RWPE2 (cell line): Measurements from ENCODE around the gene SMAD7.

Experiments used
- ATAC-seq: fragments of 200-7000 bp; cut with Tn5 transposase; 3 replicates; pipeline ENCODE4 v1.9.1; 2021; ENCODE audit warnings: low read depth
- DNase-seq: peaks from one replicate; pipeline ENCODE4 v3.0.0-alpha.2; 2020; ENCODE audit warnings: low spot score
- H3K27ac ChIP-seq: fragments of 450-650 bp; 2 replicates; pipeline ENCODE4 v1.5.1; 2017; ENCODE audit warnings: mild to moderate bottlenecking; ENCODE audit not compliant: poor library complexity, severe bottlenecking
- H3K27me3 ChIP-seq: fragments of 250-450 bp; sonication (Bioruptor Pico); 2 replicates; pipeline ENCODE4 v1.5.1; 2021; ENCODE audit warnings: mild to moderate bottlenecking, moderate library complexity; ENCODE audit not compliant: insufficient read depth, poor library complexity, severe bottlenecking
- H3K36me3 ChIP-seq: fragments of 250-450 bp; sonication (Bioruptor Pico); 2 replicates; pipeline ENCODE4 v1.5.1; 2020; ENCODE audit warnings: low read depth, mild to moderate bottlenecking, moderate library complexity
- H3K4me1 ChIP-seq: fragments of 250-450 bp; sonication (Bioruptor Pico); 2 replicates; pipeline ENCODE4 v1.5.1; 2021; ENCODE audit warnings: mild to moderate bottlenecking, moderate library complexity; ENCODE audit not compliant: insufficient read depth, poor library complexity, severe bottlenecking
- H3K4me3 ChIP-seq: fragments of 250-450 bp; sonication (Bioruptor Pico); 2 replicates; pipeline ENCODE4 v1.5.1; 2021; ENCODE audit warnings: mild to moderate bottlenecking, moderate library complexity; ENCODE audit not compliant: severe bottlenecking
- H3K9me3 ChIP-seq: fragments of 250-450 bp; sonication (Bioruptor Pico); 2 replicates; pipeline ENCODE4 v1.5.1; 2021; ENCODE audit warnings: mild to moderate bottlenecking, moderate library complexity; ENCODE audit not compliant: severe bottlenecking
- TF ChIP-seq, protein P1 (sequence below): fragments of 450-650 bp; IDR thresholded peaks from one replicate; pipeline ENCODE4 v1.5.1; 2017; ENCODE audit warnings: mild to moderate bottlenecking, moderate library complexity; ENCODE audit not compliant: poor library complexity, severe bottlenecking

The SMAD7 gene

DNA sequence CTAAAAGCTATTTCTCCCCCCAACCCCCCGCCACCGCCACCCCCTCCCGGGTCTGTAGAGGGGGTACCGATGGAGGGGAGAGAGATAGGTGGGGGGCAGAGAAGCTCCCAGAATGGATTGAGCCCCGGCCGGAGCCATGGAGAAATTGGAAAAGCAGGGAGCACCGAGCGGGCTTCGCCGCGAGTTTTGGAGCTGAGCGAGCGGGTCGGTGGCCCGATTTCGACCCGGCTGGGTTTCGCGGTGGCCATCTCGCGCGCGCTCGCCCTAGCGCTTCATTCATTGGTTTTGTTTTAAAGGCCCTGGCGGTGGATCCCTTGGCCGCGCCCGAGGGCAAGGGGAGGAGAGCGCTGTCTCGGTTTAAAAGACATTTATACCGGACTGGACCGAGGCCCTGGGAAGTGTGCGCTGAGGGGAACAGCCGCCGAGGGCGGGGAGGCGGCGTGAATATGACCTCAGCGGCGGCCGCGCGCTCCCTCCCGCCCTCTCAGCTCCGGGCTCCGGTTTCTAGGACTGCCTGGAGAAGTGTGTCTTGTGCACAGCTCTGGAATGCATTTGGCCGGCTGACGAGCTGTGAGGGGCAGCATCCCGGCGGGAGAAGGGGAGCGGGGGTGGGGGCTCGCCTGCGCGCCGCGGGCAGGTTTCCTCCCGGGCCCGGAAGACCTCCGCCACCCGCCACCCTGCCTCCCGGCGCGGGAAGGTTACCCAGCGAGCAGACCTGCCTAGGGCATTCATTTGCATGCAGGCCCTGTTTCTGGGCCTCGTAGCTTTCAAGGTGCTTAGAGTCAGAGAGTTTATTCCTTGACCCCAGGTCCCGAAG, 1.7 kb upstream of the SMAD7 start:
- peak; percentile 49 for ATAC-seq
- DNase-seq, result no peak
- no peaks in the 10 kb centered on the region for H3K27me3 ChIP-seq
- peak overlapping the region; percentile 98 for H3K27ac ChIP-seq
- peaks cover 28% of the 10 kb centered on the region for H3K4me1 ChIP-seq
- no peaks in the 10 kb centered on the region for H3K9me3 ChIP-seq
- TF ChIP-seq, protein P1, sequence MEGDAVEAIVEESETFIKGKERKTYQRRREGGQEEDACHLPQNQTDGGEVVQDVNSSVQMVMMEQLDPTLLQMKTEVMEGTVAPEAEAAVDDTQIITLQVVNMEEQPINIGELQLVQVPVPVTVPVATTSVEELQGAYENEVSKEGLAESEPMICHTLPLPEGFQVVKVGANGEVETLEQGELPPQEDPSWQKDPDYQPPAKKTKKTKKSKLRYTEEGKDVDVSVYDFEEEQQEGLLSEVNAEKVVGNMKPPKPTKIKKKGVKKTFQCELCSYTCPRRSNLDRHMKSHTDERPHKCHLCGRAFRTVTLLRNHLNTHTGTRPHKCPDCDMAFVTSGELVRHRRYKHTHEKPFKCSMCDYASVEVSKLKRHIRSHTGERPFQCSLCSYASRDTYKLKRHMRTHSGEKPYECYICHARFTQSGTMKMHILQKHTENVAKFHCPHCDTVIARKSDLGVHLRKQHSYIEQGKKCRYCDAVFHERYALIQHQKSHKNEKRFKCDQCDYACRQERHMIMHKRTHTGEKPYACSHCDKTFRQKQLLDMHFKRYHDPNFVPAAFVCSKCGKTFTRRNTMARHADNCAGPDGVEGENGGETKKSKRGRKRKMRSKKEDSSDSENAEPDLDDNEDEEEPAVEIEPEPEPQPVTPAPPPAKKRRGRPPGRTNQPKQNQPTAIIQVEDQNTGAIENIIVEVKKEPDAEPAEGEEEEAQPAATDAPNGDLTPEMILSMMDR, result no peak
- H3K4me3 ChIP-seq, result peak overlapping the region; percentile 40
- H3K36me3 ChIP-seq, result peaks cover 8% of the 10 kb centered on the region; the same call in 1 of the 2 replicates

DNA sequence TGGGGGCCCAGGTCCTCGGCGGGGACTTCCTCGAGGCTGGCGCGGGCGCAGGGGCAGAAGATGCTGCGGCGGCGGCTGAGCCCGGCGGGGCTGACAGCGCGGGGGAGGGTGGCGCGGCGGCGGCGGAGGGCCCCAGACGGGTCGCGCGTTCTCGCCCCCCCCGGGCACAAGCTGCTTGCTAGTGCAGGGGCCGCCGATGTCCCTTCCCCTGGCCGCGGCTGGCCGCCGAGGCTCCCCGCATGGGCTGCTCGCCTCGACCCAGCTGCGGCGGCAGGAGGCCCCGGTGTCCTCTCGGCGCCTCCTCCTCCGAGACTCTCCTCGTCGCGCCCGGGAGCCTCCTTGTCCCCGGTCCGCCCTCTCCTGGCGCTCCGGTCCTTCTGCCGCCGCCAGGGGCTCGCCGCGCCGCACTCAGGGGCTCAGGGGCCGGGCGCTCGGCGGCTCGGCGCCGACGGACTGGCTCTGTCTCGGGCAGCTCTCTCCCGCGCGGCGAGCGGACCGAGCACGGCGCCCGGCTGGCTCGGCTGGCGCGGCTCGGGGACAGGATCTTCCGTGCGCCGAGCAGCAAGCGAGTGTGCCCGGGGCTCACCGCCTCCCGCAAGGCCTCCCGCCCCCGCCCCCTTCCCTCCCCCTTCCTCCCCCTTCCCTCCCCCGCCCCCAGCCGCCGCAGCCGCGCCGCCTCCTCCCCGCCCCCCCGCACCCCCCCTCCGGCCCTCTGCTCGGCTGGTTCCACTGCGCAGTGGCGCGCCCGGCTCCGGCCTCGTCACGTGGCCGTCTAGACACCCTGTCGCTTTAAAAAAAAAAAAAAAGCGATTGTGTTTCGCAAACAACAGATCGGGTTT, 902 bp upstream of the SMAD7 start:
- DNase-seq (no peak), ATAC-seq (peak; percentile 28)
- Histone ChIP-seq H3K27ac (peak overlapping the region; percentile 98), H3K4me1 (peaks cover 33% of the 10 kb centered on the region), H3K36me3 (peaks cover 16% of the 10 kb centered on the region), H3K9me3 (no peaks in the 10 kb centered on the region), H3K27me3 (no peaks in the 10 kb centered on the region), H3K4me3 (peak overlapping the region; percentile 79)
- TF ChIP-seq, protein P1, result no peak

DNA sequence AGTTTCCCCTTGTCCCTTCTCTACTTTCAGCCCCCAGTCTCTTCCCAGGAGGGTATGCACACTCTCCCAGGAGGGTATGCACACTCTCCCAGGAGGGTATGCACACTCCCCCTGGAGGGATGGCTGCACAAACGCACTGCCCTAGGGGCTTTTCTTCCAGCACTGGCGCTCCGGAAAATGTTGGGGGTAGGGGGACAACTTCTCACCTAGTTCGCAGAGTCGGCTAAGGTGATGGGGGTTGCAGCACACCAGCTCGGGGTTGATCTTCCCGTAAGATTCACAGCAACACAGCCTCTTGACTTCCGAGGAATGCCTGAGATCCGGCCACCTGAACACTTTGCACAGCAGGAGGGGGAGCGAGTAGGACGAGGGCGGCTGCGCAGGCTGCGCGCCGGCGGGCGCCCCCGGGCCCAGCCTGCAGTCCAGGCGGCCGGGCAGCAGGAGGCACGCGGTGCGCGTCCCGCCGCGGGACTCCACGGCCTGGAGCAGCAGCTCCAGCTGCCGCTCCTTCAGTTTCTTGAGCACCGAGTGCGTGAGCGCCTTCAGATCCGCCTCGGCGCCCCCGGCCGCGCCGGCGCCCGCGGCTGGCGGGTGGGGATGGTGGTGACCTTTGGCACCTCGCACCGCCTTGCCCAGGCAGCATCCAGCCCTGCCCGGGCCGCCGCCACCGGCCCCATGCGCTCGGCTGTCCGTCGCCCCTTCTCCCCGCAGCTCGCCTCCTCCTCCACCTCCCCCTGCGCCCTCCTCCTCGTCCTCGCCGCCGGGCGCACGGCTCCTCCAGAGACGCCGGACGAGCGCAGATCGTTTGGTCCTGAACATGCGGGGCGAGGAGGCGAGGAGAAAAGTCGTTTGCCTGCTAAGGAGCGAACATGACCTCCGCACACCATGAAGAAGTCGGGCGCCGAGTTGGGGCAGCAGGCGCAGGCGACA, 894 bp downstream of the SMAD7 start:
- H3K36me3 ChIP-seq, result peaks cover 28% of the 10 kb centered on the region
- no peaks in the 10 kb centered on the region for H3K9me3 ChIP-seq
- H3K4me1 ChIP-seq, result peaks cover 33% of the 10 kb centered on the region
- DNase-seq, result no peak
- H3K4me3 ChIP-seq, result peak overlapping the region; percentile 79
- TF ChIP-seq, protein P1, result peak; percentile 26
- ATAC-seq, result peak; percentile 31
- no peaks in the 10 kb centered on the region for H3K27me3 ChIP-seq
- peak overlapping the region; percentile 98 for H3K27ac ChIP-seq

DNA sequence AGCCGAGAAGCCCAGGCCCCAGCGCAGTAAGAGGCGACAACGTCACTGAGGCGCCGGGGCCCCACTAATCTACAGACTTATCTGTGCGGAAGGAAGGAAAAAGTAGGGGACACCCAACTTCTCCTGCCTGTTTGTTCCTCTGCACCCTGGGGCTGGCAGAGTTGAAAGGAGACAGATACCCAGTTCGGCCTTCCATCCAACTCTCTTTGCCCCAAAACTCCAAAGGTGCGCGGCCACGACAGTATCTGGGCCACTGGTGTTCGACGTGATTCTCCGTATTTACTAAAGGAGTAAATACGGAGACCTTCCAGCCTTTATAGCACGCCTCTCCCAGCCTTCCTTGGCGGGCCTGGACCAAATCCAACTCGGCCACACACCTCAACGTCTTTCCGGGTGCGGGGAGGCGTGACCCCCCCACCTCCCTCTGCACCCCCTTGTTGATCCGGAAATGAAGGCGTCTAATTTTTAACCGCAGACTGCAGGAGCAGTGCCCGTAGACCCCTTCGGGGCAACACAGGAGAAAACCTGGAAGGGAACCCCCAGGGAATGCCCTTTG, 1.6 kb downstream of the SMAD7 start:
- peaks cover 35% of the 10 kb centered on the region for H3K36me3 ChIP-seq
- peak overlapping the region; percentile 98 for H3K27ac ChIP-seq
- ATAC-seq, result no peak
- no peaks in the 10 kb centered on the region for H3K27me3 ChIP-seq
- H3K9me3 ChIP-seq, result no peaks in the 10 kb centered on the region
- peak overlapping the region; percentile 79 for H3K4me3 ChIP-seq
- TF ChIP-seq, protein P1, result no peak
- peaks cover 32% of the 10 kb centered on the region for H3K4me1 ChIP-seq
- no peak for DNase-seq
